Cardiac muscle cell (in vitro differentiated cells and primary cell): ENCODE measurements around the gene NUCKS1. TPM values are rescaled to one million over a fixed set of nuclear protein-coding genes. Genes with fewer than 3 reads are reported as not detected.
A peak's percentile ranks its signal among the peaks of the same experiment; 100 is the strongest.

Experiments
- DNase-seq, 2 donors: peaks; one replicate each; pipeline versions ENCODE4 v3.0.0 to v3.0.0-alpha.2; 2010 to 2017; ENCODE audit warnings: low read depth in 1 of 2, low spot score in 1 of 2
- H3K27ac ChIP-seq: fragments of 200-600 bp; sonication (generic); 2 replicates; pipeline ENCODE4 v1.5.1; 2016
- H3K27me3 ChIP-seq: fragments of 200-600 bp; sonication (generic); 2 replicates; pipeline ENCODE4 v1.6.0; 2016; ENCODE audit warnings: control low read depth
- H3K36me3 ChIP-seq: fragments of 200-600 bp; sonication (generic); 2 replicates; pipeline ENCODE4 v1.5.1; 2016; ENCODE audit warnings: control low read depth
- H3K4me1 ChIP-seq: fragments of 200-600 bp; sonication (generic); 2 replicates; pipeline ENCODE4 v1.8.1; 2017; ENCODE audit warnings: low read depth, mild to moderate bottlenecking, mixed run types
- H3K4me3 ChIP-seq: fragments of 200-600 bp; sonication (generic); 2 replicates; pipeline ENCODE4 v1.5.1; 2016; ENCODE audit warnings: mild to moderate bottlenecking
- H3K9me3 ChIP-seq: fragments of 200-600 bp; sonication (generic); 2 replicates; pipeline ENCODE4 v1.5.1; 2017; ENCODE audit warnings: low read depth, mild to moderate bottlenecking, control low read depth
- polyA plus RNA-seq: library from polyadenylated mRNA; unstranded; fragments of >200 nt; fragmentation: Nextera tagmentation; extraction: Ambion mirVana; gene quantifications from 2 replicates; pipeline ENCODE4 v1.2.1, GENCODE V29; 2016
- total RNA-seq: library from RNA; depleted of rRNA; stranded (reverse); fragments of >200 nt; gene quantifications from 2 replicates; pipeline ENCODE4 v1.2.3, GENCODE V29; 2016
- TF ChIP-seq, protein P1 (sequence below): IDR thresholded peaks from 2 replicates; pipeline ENCODE4 v1.5.1; 2012; ENCODE audit warnings: low read depth, mild to moderate bottlenecking, low read length

NUCKS1 gene
- total and polyA plus RNA-seq, 2 experiments from 2014 or later = 47.0 to 175 TPM

- H3K36me3 ChIP-seq = peaks cover 58% of the 10 kb centered on the region
- H3K27ac ChIP-seq = peak overlapping the region; percentile 80
- no peaks in the 10 kb centered on the region for H3K9me3 ChIP-seq
- TF ChIP-seq, protein P1, sequence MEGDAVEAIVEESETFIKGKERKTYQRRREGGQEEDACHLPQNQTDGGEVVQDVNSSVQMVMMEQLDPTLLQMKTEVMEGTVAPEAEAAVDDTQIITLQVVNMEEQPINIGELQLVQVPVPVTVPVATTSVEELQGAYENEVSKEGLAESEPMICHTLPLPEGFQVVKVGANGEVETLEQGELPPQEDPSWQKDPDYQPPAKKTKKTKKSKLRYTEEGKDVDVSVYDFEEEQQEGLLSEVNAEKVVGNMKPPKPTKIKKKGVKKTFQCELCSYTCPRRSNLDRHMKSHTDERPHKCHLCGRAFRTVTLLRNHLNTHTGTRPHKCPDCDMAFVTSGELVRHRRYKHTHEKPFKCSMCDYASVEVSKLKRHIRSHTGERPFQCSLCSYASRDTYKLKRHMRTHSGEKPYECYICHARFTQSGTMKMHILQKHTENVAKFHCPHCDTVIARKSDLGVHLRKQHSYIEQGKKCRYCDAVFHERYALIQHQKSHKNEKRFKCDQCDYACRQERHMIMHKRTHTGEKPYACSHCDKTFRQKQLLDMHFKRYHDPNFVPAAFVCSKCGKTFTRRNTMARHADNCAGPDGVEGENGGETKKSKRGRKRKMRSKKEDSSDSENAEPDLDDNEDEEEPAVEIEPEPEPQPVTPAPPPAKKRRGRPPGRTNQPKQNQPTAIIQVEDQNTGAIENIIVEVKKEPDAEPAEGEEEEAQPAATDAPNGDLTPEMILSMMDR = no peak
- DNase-seq = no peak
- H3K4me3 ChIP-seq = no peak overlapping the region
- peaks cover 7% of the 10 kb centered on the region for H3K4me1 ChIP-seq
- H3K27me3 ChIP-seq = no peaks in the 10 kb centered on the region
Measured at GRCh38 chr1:205792481-205792881, 42.5 kb upstream of the NUCKS1 start.

GRCh38 chr1:205791568-205792180 lies 41.7 kb upstream of the NUCKS1 start:
- Histone ChIP-seq H3K4me1 (no peaks in the 10 kb centered on the region), H3K27me3 (no peaks in the 10 kb centered on the region), H3K9me3 (no peaks in the 10 kb centered on the region), H3K4me3 (no peak overlapping the region), H3K27ac (peak overlapping the region; percentile 80), H3K36me3 (peaks cover 54% of the 10 kb centered on the region)
- peak; percentile 64 to 70 for DNase-seq
- TF ChIP-seq, protein P1 = peak; percentile 84

DNA sequence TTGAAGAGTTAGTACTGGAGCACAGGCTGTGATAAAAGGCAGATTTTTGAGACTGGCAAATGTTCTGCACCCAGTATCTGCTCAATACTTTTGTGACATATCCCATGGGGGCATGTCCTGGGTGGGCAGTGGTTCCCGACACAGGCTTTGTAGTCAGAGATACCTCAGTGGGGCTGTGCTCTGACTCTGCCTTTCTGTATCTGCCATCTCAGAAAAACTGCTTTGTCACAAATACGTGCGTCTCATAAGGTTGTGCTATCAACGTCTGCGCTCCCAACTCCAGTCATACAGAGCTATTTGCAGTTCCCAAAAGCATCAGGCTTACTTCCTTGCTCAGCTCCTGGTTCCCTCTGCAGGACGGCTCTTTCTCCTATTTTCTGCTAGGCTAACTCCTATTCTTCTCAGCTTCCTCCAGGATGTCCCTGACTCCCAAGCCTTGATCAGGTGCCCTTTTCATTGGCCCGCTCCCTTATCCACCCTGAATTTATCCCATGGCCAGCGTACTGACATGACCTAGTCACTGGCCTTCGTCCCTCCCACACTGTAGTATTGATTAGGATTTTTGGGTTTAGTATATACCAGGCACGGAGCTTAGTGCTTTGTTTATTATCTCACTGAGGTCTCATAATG lies 37.4 kb upstream of the NUCKS1 start:
- Histone ChIP-seq H3K4me1 (no peaks in the 10 kb centered on the region), H3K27ac (no peak overlapping the region), H3K36me3 (peaks cover 19% of the 10 kb centered on the region), H3K4me3 (no peak overlapping the region), H3K9me3 (no peaks in the 10 kb centered on the region), H3K27me3 (no peaks in the 10 kb centered on the region)
- TF ChIP-seq, protein P1 = no peak
- no peak for DNase-seq

DNA sequence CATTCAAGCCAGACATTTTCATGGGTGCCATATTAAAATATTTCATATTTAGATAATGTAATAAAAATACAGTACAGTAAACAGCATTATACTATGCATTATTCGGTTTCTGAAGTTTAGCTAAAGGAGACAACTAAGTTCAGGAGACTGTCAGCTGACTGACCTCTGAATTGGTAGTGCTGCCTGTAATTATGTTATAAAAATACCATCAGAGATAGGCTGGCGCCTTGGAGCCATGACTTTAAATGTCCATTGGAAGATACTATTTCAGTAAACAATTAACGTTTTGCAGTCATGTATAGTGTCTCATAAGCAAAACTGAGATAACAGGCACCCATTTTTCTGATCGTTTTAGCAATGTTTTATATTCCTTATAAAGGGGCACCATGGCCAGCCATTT lies 36.6 kb upstream of the NUCKS1 start:
- Histone ChIP-seq H3K4me1 (no peaks in the 10 kb centered on the region), H3K4me3 (no peak overlapping the region), H3K27ac (no peak overlapping the region), H3K36me3 (peaks cover 11% of the 10 kb centered on the region), H3K27me3 (no peaks in the 10 kb centered on the region), H3K9me3 (no peaks in the 10 kb centered on the region)
- TF ChIP-seq, protein P1 = no peak
- DNase-seq = no peak

DNA sequence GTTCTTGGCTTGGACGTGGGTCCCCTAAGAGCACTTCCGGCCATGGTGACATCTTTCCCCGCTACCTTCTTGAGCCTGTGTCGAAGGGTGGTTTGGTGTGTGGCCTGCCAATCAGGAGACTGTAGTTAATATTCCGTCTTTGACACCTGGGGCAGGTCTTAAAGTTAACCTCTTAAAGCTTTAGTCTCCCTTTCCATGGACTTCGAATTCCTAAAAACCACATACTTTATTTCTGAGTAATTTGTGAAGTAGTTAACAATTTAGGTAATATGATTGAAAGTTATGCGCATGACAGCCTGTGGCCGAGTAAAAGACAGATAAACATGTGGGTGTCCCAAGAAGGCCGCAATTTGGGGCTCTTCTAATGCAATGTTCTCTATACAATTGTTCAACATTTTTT lies 35.5 kb upstream of the NUCKS1 start:
- no peaks in the 10 kb centered on the region for H3K27me3 ChIP-seq
- no peak overlapping the region for H3K27ac ChIP-seq
- H3K36me3 ChIP-seq = peaks cover 3% of the 10 kb centered on the region
- DNase-seq = no peak
- H3K4me3 ChIP-seq = no peak overlapping the region
- H3K9me3 ChIP-seq = no peaks in the 10 kb centered on the region
- no peaks in the 10 kb centered on the region for H3K4me1 ChIP-seq
- TF ChIP-seq, protein P1 = no peak
